ENCODE data around the gene SLC30A5.
"Not testable (repeated sequence)": the region's sequence is repeated elsewhere in the genome, so short reads cannot be mapped to it uniquely, and the experiment has no call there.

Gene SLC30A5

GRCh38 chr5:69093771-69094482, at the start of gene SLC30A5:
Gene SLC30A5, plus strand, starts transcription at chr5:69094014. Its CDS starts 242 bp downstream, at chr5:69094256.
- peak; percentile 100 for DNase-seq (ENCODE audit: low spot score)

- not testable (repeated sequence) for DNase-seq (ENCODE audit: low spot score)
Measured at GRCh38 chr5:69045213-69045612, 48.6 kb upstream of the SLC30A5 start.

GRCh38 chr5:69046375-69046957, 47.3 kb upstream of the SLC30A5 start:
- DNase-seq (ENCODE audit: low spot score): no peak

- DNase-seq (ENCODE audit: low spot score): no peak
Measured at GRCh38 chr5:69048230-69048629, 45.6 kb upstream of the SLC30A5 start.

GRCh38 chr5:69049151-69049550, 44.7 kb upstream of the SLC30A5 start:
- DNase-seq (ENCODE audit: low spot score): no peak

- no peak for DNase-seq (ENCODE audit: low spot score)
Measured at GRCh38 chr5:69049796-69050195, 44.0 kb upstream of the SLC30A5 start.

- no peak for DNase-seq (ENCODE audit: low spot score)
Measured at GRCh38 chr5:69050214-69050613, 43.6 kb upstream of the SLC30A5 start.

- DNase-seq (ENCODE audit: low spot score): no peak
Measured at GRCh38 chr5:69052181-69052580, 41.6 kb upstream of the SLC30A5 start.

GRCh38 chr5:69074664-69075521, 18.9 kb upstream of the SLC30A5 start:
- DNase-seq (ENCODE audit: low spot score): no peak

GRCh38 chr5:69075522-69076179, 18.2 kb upstream of the SLC30A5 start:
- no peak for DNase-seq (ENCODE audit: low spot score)

GRCh38 chr5:69078921-69079540, 14.8 kb upstream of the SLC30A5 start:
- no peak for DNase-seq (ENCODE audit: low spot score)

GRCh38 chr5:69079556-69079955, 14.3 kb upstream of the SLC30A5 start:
- no peak for DNase-seq (ENCODE audit: low spot score)

GRCh38 chr5:69083412-69083811, 10.4 kb upstream of the SLC30A5 start:
- DNase-seq (ENCODE audit: low spot score): no peak

- DNase-seq (ENCODE audit: low spot score): no peak
Measured at GRCh38 chr5:69084195-69084594, 9.6 kb upstream of the SLC30A5 start.

- DNase-seq (ENCODE audit: low spot score): no peak
Measured at GRCh38 chr5:69084903-69085302, 8.9 kb upstream of the SLC30A5 start.

GRCh38 chr5:69086206-69086605, 7.6 kb upstream of the SLC30A5 start:
- DNase-seq (ENCODE audit: low spot score): no peak

- DNase-seq (ENCODE audit: low spot score): not testable (repeated sequence)
Measured at GRCh38 chr5:69088006-69088405, 5.8 kb upstream of the SLC30A5 start.

- no peak for DNase-seq (ENCODE audit: low spot score)
Measured at GRCh38 chr5:69090158-69090557, 3.7 kb upstream of the SLC30A5 start.

- no peak for DNase-seq (ENCODE audit: low spot score)
Measured at GRCh38 chr5:69091771-69092170, 2.0 kb upstream of the SLC30A5 start.

GRCh38 chr5:69092969-69093368, 845 bp upstream of the SLC30A5 start:
- no peak for DNase-seq (ENCODE audit: low spot score)

- no peak for DNase-seq (ENCODE audit: low spot score)
Measured at GRCh38 chr5:69099302-69099701, 5.5 kb downstream of the SLC30A5 start.

- DNase-seq (ENCODE audit: low spot score): no peak
Measured at GRCh38 chr5:69103521-69103920, 9.7 kb downstream of the SLC30A5 start.
